ENCODE results near the gene MTURN.

GRCh38 chr7:30140456-30140855 is 5.7 kb downstream of the MTURN start:
- no peak for TF ChIP-seq ESRRG (CRISPR knock-in tag; IDR thresholded peaks at IDR 0.05)
- TF ChIP-seq ZNF8 (CRISPR knock-in tag; IDR thresholded peaks at IDR 0.05): no peak
- no peak for TF ChIP-seq TCF4 (CRISPR knock-in tag; IDR thresholded peaks at IDR 0.05; ENCODE audit: borderline replicate concordance)
- no peak for TF ChIP-seq CSRNP3 (CRISPR knock-in tag; IDR thresholded peaks at IDR 0.05)
